Measurements from ENCODE around the gene PLCB2.
A peak's percentile ranks its signal among the peaks of the same experiment; 100 is the strongest.

PLCB2 gene

DNA sequence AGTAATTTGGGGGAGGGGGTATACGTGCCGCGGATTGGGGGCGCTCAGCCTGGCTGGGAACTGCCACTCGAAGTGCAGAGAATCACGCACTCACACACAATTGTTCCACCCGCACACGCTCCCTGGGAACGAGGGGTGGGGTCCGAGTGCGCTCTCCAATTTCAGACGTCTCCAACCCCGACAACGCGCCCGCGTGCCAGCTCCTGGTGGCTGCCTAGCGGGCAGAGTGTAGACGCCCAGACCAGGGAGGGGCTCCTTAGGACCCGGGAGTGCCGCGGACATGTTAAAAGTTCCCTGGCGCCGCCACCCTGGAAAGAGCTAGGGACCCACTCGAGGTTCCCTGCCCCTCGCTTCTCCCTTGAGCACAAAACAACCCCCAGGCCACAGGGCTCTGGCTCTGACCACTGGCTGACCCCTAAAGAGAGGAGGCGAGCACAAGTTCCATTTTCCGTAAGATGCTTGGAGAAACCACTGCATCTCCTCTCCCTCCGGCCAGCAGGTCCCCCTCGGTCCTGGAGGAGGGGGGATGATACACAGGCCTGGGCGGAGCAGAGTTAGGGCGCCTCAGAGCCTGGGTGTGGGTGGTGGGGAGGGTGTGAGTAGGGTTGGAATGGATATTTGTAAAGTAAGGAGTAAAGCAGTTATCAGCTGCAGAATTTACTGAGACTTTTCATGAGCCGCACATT, 24.0 kb downstream of the PLCB2 start:
- DNase-seq = no peak

DNA sequence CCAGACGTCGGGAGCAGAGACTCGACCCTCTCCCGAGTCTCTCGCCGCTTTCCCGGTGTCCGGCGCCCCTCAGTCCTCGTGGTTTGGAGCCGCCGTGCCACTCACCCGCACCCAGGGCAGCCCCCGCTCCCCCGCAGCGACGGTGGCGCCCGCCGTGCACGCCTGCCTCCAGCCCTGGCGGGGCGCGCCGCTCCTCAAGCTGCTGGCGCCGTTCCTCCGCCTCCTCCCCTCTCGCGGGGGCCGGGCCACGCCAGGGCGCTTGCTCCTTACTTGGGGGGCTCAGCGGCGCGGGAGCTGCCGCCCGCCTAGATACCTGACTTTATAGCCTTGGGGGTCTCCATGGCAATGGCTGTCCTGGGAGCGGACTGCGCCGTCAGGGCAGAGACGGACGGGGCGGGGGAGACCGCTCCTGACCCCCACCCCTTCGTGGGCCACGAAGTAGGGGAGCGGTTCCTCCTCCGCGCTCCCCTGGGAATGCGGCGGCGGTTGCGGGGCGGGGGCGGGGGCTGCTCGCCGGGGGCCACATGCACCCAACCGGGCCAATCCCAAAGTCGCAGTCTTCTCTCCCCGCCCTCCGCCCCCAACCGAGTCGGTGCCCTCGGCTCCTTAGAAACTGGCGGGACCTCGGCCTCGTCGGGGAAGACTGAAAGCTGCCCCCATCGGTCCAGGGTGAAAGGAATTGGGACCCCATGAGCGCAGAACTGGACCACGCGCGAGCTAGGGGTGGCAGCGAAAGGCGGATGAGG, 24.7 kb downstream of the PLCB2 start, which contains the start of gene ANKRD63:
Gene ANKRD63 (minus strand): TSS at position 196 of the 746 bp plus-strand sequence. CDS start 478 bp downstream, outside the sequence.
- no peak for DNase-seq

DNA sequence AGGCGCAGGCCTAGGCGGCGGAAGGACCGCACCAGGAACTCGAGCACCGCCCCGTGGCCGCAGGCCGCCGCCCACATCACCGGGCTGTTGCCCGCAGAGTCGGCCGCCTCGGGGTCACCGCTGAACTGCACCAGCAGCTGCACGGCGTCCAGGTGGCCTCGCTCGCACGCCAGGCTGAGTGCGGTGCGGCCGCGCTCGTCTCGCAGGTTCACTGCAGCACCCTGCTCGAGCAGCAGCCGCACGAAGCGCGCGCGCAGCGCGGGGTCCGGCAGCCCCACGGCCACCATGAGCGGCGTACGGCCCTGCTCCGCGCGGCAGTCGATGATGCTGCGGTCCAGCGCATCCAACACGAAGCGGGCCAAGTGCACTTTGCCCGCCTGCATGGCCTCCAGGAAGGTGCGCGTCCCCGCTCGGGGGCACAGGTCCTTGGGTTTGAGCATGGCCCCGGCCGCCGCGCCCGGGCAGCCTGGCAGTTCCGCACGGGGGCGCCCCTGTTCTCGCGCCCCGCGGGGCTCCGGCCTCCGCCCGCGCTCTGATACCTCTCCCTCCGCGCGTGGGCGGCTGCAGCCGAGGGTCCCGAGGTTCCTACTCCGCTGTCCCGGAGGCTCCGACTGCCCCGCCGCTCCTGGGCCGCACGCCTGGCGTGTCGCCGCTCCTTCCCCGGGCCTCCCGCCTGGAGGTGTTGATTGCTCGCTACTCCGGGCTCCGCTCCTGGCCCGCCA, 25.4 kb downstream of the PLCB2 start:
- peak; percentile 30 for DNase-seq

DNA sequence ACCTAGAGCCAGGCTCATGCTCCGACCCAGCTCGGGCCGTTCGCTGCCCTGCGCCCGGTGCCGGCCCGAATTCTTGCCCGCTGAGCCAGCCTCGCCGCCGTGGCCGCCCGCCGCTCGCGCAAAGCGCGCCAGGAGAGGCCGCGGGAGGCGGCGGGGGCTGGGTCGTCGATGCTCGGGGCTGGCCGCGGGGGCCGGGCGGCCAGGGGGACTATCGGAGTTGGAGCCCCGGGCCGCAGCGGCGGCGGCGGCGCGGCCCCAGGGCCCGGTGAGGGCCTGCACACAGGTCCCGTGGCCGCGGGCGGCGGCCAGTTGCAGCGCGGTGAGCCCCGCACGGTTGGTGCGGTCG, 26.0 kb downstream of the PLCB2 start:
- DNase-seq = no peak

- no peak for DNase-seq
Measured at GRCh38 chr15:40281057-40281800, 26.5 kb downstream of the PLCB2 start.

DNA sequence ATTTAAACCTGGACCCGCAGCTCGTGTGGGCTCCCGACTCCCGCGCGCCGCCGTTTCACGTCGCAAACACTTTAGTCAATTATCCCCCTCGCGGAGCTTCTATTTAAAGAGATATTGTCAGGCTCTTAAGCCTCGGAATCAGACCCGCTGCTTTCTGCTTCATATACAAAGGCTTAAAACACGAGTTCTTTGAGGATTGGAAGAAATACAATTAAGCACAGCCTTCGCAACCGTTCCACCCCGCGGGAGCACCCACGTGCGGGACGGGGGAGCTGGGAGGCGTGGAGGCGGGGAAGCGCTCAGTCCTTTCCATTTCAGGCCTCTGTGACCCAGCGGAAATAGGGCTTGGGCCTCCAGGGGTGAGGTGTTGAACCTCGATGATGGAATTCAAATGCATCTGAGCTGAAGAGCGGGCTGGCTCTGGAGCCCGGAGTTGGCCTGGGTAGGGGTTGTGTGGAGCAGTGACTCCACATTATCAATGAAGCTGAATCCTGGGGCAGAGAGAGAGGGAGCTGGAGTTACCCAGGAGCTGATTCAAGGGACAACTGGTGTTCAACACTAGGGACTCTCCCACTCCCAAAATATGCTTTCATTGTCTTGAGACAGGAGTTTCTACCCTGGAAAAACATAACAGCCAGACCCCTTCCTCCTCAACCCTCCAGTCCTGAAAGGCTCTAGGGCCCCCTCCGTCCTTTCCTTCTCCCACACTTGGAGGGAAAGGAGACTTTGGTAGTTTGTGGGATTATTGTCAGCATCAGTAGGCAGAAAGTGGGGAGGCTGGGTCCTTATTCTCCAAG, 27.3 kb downstream of the PLCB2 start:
- DNase-seq = no peak

- DNase-seq = peak; percentile 53
Measured at GRCh38 chr15:40279437-40280141, 28.1 kb downstream of the PLCB2 start.

DNA sequence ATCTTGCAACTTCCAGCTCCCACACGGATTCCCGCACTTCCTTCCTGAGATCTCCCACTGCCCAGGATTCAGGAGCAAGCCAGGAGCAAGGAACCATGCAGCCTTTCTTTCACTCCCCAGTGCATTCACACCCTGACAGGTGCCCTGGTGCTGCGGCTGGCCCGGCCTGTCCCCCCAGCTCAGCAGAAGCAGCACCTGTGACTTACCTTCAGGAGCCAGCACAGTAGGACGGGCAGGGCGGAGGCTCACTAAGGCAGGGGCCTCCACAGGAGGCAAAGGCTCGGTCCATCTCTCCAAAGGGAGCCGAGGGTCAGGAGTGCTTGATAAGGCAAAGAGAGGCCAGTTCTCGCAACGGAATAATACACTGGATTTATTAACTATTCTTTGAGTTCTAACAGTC, 29.7 kb downstream of the PLCB2 start:
- DNase-seq = no peak

GRCh38 chr15:40277471-40277870, 30.3 kb downstream of the PLCB2 start:
- DNase-seq = no peak

DNA sequence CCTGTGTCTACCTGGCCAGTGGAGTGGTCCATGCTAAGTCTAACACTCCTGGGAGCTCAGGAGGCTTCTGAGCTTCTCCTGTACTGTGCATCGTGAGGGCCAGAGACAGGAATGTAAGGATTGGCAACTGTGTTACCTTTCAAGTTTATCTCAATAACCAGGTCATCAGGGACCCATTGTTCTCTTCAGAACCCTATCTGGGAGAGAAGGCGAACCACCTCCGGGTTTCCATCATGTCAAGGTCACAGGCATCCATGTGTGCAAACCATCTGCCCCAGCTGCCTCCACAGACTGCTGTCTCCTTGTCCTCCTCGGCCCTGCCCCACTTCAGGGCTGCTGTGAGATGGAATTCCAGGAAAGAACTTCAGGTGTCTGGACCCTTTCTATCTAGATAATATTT, 30.8 kb downstream of the PLCB2 start:
- no peak for DNase-seq

GRCh38 chr15:40275954-40276353, 31.8 kb downstream of the PLCB2 start:
- DNase-seq = no peak

DNA sequence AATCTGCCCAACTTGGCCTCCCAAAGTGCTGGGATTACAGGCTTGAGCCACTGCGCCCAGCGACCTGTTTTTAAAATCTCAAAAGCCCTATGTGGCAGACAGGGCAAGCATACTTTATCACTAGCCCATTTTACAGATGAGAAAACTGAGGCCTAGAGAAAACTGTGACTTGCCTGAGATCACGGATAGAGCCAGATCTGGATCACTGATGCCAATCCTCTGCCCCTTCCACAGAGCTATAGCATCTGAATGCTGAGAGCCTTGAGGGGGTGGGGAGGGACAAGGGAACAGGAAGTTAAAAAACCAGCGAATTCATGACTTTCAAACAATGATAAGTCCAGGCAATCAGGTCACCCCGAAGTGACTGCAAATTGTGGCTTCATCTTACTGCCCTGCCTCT, 32.2 kb downstream of the PLCB2 start:
- no peak for DNase-seq

DNA sequence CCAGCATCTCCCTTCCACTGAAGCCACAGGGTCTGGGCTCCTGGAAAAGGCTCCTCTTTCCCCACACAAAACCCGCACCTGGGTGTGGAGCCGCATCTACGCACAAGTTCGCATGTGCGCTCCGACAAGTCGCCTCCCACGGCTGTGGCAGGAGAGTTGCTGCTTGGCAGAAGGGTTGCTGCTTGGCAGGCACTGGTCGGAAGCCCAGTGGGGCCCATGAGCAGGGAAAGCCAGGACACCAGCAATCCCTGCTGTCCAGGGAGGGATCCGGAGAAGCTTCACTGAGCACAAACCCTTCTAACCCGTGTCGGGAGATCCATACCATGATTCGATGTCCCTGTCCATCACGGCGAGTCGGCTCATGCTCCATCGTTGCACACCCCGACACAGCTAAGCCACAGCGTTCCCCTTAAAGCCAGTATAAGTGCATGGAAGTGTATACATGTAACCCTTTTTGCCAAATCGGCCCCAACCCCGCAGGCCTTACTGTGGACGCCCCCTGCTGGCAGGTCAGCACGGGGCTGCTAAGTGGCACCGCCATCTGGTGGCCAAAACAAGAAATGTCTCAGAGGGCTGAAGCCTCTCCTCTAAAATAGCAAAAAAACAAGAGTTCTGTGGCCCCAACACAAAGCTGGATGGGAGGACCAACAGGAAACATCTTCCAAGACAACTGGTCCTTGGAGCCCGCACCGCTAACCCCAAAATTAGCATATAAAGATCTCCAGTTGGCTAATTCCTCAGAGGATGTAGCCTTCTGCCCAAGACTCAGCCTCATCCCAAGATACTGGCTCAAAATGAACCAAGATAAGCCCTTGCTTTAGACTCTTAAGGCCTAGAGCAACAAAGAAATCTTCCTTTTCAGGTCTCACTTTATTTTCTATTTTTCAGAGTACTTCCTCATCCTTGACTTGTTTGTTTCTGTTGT, 33.1 kb downstream of the PLCB2 start:
- peak; percentile 53 for DNase-seq

GRCh38 chr15:40273428-40273827, 34.3 kb downstream of the PLCB2 start:
- DNase-seq = no peak

- DNase-seq = no peak
Measured at GRCh38 chr15:40272485-40273056, 35.2 kb downstream of the PLCB2 start.

DNA sequence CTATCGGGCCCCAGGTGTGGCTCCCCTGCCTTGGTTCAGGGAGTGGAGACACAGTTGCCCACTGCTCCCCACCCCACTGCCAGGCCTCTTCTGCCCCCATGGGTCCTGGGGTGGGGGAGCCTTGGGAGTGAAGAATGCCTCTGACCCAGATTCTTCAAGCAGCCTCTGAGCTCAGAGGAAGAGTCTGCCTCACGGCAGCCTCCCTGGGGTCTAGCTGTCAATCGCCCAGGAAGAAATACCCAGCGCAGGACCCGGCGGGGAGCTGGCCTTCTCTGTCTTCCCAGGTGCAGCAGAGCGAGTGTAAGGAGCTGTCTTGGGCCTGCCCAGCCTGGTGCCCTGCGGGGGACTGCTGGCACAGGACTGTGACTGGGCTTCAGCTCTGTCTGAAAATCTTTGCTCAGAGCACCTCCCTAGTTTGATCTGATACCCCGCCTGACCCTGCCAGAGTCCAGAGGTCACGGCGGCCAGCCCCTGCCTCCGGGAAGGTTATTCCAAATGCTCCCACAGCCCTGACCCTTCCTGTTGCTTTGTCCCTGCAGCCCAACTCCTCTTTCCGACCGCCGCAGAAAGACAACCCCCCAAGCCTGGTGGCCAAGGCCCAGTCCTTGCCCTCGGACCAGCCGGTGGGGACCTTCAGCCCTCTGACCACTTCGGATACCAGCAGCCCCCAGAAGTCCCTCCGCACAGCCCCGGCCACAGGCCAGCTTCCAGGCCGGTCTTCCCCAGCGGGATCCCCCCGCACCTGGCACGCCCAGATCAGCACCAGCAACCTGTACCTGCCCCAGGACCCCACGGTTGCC, 35.9 kb downstream of the PLCB2 start:
- DNase-seq = no peak

DNA sequence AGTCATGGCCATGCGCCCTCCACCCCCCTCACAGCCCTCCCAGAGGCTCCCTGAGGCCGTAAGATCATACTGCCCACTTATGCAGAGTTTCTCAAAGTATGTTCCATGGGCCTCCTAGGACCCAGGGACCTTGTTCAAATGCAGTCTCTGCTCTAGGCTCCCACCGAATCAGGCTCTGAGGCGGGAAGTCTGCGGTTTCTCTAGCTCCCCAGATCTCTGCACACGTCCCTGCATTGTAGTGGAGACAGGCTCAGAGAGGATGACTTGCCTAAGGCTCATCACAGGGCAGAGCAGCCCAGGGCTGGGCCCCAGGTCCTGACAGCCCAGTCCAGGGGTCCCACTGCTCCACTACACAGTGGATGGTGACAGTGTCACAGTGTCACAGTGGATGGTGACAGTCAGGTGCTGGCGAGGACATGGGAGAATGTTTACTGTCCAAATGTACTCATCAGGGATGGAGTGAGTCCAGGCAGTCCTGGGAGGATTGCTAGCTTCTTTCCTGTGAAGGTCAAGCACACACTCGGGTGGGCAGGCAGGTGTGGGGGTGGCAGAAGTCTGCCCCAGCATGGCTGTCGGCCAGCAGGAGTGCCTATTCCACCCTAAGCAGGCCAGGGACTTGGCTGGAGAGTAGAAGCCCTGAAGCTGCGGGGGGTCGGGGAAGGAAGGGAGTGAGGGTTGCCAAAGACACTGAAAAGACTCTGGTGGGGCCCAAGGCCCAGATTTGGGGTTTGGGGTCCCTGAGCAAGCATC, 37.3 kb downstream of the PLCB2 start:
- no peak for DNase-seq

DNA sequence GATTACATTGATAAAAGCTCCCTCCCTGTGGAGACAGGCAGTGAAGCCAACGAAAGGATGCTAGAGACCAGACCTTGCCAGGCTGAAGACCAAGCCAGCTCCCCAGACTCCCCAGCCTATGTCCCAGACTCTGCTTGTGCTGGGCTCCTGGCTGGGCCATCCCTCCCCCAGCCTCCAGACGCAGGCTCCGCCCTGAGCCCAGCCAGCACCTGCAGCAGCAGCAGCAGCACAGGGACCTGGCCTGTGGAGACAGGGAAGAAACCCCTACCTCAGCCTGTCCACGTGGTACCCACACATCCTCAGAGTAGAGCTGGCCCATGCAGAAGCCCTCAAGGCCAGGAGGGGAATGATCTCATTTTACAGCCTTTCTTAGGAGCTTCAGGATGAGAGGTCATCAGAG, 38.1 kb downstream of the PLCB2 start:
- no peak for DNase-seq

GRCh38 chr15:40267670-40268069, 40.1 kb downstream of the PLCB2 start:
- DNase-seq = no peak
